Neutrophil (primary cell): ENCODE data around the gene ZNF655.

Experiments
- H3K27ac ChIP-seq: fragments of 200-600 bp; sonication (generic); 2 replicates; pipeline ENCODE4 v1.5.1; 2016; ENCODE audit warnings: mild to moderate bottlenecking, moderate library complexity
- H3K27me3 ChIP-seq: fragments of 200-600 bp; sonication (generic); 2 replicates; pipeline ENCODE4 v1.6.0; 2016; ENCODE audit warnings: mild to moderate bottlenecking
- H3K36me3 ChIP-seq: fragments of 200-600 bp; sonication (generic); 2 replicates; pipeline ENCODE4 v1.5.1; 2017
- H3K4me1 ChIP-seq, 2 experiments: fragments of 200-600 bp in 1 of 2; sonication (generic) in 1 of 2; 1 replicate in 1 of 2; 2 replicates in 1 of 2; pipeline versions ENCODE4 v1.5.1 to v1.6.1; 2013 to 2016; ENCODE audit warnings: low read depth in 1 of 2, low read length in 1 of 2, mild to moderate bottlenecking in 1 of 2, moderate library complexity in 1 of 2; ENCODE audit not compliant: control insufficient read depth in 1 of 2, insufficient read depth in 1 of 2
- H3K4me3 ChIP-seq, 2 experiments: fragments of 200-600 bp in 1 of 2; sonication (generic) in 1 of 2; 1 replicate in 1 of 2; 2 replicates in 1 of 2; pipeline ENCODE4 v1.5.1; 2013 to 2016; ENCODE audit warnings: low read depth in 1 of 2, low read length in 1 of 2, mild to moderate bottlenecking in 1 of 2, moderate library complexity in 1 of 2
- H3K9me3 ChIP-seq: fragments of 200-600 bp; sonication (generic); 2 replicates; pipeline ENCODE4 v1.5.1; 2016
- CTCF ChIP-seq: fragments of 200-600 bp; sonication (generic); IDR thresholded peaks from 2 replicates; pipeline ENCODE4 v1.5.1; 2016; ENCODE audit warnings: antibody characterized with exemption

ZNF655 gene

GRCh38 chr7:99622596-99622995 is 64.2 kb downstream of the ZNF655 start:
- H3K4me1 ChIP-seq, result peaks cover 4 to 11% of the 10 kb centered on the region in 2 experiments
- H3K27ac ChIP-seq, result no peak overlapping the region
- H3K27me3 ChIP-seq, result no peaks in the 10 kb centered on the region
- H3K9me3 ChIP-seq, result no peaks in the 10 kb centered on the region
- H3K36me3 ChIP-seq, result peaks cover 92% of the 10 kb centered on the region
- no peak overlapping the region for H3K4me3 ChIP-seq
- TF ChIP-seq CTCF, result no peak

DNA sequence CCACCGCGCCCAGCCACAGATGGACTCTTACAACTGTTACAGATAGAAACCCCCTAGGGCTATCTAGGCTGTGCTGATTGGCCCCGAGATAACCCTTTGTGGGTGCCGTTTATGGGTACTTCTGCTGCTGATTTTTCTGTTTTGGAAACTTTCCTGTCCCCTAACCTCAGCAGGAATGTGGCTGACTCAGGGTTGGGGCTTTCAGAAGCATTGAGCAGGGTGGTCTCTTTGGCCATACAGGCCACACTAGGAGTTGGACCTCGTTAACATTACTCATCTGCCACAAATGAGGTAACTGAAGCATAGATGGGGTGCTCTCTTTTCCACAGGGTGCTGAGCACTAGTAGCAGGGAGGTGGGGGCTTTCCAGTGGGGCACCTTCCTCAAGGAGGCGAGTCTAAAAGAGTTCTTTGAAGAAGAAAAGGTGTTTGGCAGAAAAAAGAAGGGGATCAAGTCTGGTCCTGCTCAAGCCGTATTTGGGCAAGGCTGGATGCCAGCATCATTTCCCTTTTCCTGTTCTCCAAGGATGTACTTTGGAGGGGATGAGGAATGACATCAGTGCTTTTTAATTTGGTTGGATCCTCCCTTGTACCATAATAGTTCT is 64.8 kb downstream of the ZNF655 start:
- Histone ChIP-seq H3K27ac (no peak overlapping the region), H3K27me3 (no peaks in the 10 kb centered on the region), H3K4me1 (peaks cover 0 to 9% of the 10 kb centered on the region in 2 experiments), H3K4me3 (no peak overlapping the region), H3K9me3 (no peaks in the 10 kb centered on the region), H3K36me3 (peaks cover 96% of the 10 kb centered on the region)
- TF ChIP-seq CTCF, result no peak

DNA sequence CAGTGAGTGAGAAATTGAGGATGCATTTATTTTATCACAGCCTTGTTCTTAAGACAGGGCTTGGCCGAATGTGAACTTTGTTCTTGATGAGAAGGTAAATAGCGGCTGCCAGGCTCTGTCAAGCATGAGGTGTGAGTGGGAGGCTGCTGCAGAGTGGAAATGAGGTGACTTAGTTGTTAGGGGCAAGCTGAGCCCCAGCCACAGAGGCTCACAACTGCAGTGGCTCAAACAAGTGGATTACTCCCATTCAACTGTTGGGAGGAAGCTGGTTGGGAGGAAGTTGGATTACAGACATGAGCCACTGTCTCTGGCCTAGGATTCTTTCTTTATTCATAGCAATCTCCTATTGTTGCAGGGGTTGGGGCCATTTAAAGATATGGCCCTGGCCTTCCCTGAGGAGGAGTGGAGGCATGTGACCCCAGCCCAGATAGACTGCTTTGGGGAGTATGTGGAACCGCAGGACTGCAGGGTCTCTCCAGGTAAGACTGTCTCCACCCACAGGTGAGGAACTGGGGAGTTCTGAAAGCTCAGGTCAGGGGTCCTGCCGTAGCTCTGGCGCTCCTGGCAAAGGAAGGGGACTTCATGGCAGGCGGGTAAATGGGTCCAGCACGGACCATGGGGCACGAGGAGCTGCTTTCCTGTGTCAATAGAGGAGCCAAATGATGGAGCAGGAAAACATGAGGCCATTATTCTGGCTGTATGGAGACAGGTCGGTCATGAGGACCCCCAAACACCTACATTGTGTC is 65.4 kb downstream of the ZNF655 start:
- H3K36me3 ChIP-seq, result peaks cover 99% of the 10 kb centered on the region
- H3K27ac ChIP-seq, result no peak overlapping the region
- TF ChIP-seq CTCF, result no peak

GRCh38 chr7:99624484-99624883 is 66.0 kb downstream of the ZNF655 start:
- Histone ChIP-seq H3K27me3 (no peaks in the 10 kb centered on the region), H3K27ac (no peak overlapping the region), H3K9me3 (no peaks in the 10 kb centered on the region), H3K36me3 (peaks cover 99% of the 10 kb centered on the region), H3K4me3 (no peak overlapping the region), H3K4me1 (peaks cover 0 to 9% of the 10 kb centered on the region in 2 experiments)
- no peak for TF ChIP-seq CTCF

More for the DNA sequence above, 65.4 kb downstream of the ZNF655 start:
- Histone ChIP-seq H3K27me3 (no peaks in the 10 kb centered on the region), H3K4me1 (peaks cover 0 to 9% of the 10 kb centered on the region in 2 experiments), H3K4me3 (no peak overlapping the region), H3K9me3 (no peaks in the 10 kb centered on the region)

- H3K27me3 ChIP-seq, result no peaks in the 10 kb centered on the region
- peaks cover 99% of the 10 kb centered on the region for H3K36me3 ChIP-seq
- no peaks in the 10 kb centered on the region for H3K9me3 ChIP-seq
- no peak overlapping the region for H3K4me3 ChIP-seq
- no peak overlapping the region for H3K27ac ChIP-seq
- H3K4me1 ChIP-seq, result peaks cover 0 to 9% of the 10 kb centered on the region in 2 experiments
- no peak for TF ChIP-seq CTCF
Measured at GRCh38 chr7:99625321-99625720, 66.9 kb downstream of the ZNF655 start.
